ENCODE measurements around the gene PSMD14.

GRCh38 chr2:161315380-161315779 is 7.2 kb downstream of the PSMD14 start:
- TF ChIP-seq CTCF (IDR thresholded peaks at IDR 0.05; ENCODE audit: poor library complexity) (no peak), EZH2 (IDR thresholded peaks at IDR 0.05; ENCODE audit: borderline replicate concordance) (no peak), EZH2phosphoT487 (IDR thresholded peaks at IDR 0.05; ENCODE audit: low read depth, severe bottlenecking, unreplicated experiment) (no peak)
